GM19372 (cell line): ENCODE results near the gene SPATA31C1.
"Not testable (repeated sequence)": the region's sequence is repeated elsewhere in the genome, so short reads cannot be mapped to it uniquely, and the experiment has no call there.

Source experiments
- ATAC-seq: cut with Tn5 transposase; IDR thresholded peaks from one replicate; pipeline ENCODE4 v1.9.1; 2021; ENCODE audit warnings: mild to moderate bottlenecking, low read depth, moderate library complexity; ENCODE audit not compliant: unreplicated experiment

Gene SPATA31C1

DNA sequence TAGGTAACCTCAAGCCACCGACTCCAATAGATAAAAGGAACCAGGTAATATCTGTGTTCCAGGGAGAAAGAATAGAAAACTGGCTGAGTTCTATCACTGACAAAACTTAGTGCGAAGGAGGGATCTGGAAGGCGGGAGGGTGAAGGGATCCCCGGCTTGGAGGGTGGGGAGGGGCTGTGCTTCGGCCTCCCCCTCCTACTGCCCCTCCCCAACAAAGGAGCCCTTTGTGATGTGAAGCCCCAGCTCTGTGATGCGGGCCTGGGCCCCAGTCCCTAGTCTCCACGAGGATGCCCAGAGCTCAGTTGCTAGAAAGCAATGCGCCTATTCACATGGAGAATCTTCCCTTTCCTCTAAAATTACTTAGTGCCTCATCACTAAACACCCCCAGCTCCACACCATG lies at the start of gene SPATA31C1:
TSS of gene SPATA31C1 (plus strand) at position 301 of the 400 bp plus-strand sequence.
- ATAC-seq = not testable (repeated sequence)

DNA sequence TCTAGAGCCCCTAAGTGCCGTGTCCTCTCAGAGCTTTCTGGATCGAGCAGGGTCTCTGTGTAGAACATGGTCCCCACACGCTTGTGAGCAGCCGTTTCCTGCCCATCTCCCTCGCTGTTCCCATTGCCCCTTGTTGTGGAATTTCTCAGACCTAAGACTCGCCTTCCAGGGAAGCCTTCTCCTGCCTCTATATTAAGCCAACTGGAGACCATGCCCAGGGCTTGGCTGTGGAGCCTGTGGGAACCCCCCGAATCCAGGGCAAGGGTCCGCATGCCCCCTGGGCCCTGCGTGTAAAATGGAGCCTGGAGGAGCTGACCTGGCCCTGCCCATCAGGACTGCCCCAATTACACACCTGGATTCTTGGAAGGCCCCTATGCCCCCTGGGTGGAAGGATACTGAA lies 49.6 kb upstream of the SPATA31C1 start:
- ATAC-seq = no peak

DNA sequence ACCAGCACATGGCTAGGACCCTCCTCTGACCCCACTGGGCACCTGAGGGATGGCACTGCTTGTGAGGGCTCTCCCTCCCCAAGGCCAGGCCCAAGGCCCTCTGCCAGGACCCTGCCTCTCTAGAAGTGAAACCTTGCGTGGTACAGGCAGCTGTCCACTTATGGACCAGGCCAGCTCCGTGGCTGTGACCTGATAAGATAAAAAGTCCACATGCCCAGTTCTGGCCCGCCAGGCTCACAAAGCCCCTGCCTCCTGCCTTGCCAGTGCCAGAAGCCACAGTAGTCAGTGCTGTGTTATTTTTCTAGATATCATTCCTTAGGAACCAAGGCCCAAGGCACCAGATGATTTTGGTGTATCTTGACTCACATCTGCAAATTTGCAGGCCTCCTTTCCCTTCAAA lies 49.1 kb upstream of the SPATA31C1 start:
- no peak for ATAC-seq

DNA sequence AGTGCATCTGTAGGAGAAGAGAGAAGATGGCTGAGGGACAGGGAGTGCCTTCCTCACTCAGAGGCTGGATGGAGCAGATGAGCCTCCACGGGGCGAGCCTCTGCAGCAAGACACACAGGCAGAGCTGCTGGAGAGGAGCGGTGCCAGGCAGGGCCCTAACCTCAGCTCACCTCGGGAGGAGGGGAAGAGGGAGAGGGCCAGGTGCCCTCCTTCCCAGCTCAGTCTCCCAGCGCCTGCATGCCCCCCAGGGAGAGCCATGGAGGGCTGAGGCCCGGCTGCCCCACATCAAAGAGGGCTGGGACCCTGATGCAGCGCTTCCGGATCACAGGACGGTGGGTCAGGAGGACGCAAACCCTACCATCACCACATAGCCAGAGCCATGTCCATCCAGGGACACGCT lies 48.7 kb upstream of the SPATA31C1 start:
- ATAC-seq = no peak

DNA sequence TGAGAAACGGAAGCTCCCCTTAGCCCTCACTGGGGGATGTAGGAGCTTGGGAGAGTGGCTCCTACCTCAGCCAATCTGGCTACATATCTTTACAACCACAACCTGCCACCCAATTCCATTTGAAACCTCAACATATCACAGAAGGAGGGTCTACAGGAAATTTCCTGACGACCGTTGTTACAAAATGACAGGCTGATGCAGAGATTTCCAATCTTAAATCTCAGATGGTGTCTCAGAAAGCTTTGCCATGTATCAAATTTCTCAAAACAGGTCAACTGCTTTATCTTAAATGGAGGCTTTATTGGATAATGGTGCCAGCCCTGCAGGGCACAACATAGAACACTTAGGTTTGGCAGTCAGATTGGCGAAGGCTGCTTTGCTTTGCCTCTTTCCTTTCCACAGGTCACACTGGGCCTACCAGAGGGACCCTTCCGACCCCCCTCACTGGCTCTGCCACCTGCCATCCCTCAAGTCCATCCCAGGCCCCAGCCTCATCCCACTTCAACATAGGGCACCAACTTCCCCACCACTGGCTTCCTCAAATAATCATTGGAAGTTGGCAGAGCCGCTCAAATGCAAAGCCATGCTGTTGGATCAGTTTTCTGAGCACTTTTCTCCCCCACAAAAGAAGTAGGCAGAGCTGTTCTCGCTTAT lies 46.2 kb upstream of the SPATA31C1 start:
- no peak for ATAC-seq

DNA sequence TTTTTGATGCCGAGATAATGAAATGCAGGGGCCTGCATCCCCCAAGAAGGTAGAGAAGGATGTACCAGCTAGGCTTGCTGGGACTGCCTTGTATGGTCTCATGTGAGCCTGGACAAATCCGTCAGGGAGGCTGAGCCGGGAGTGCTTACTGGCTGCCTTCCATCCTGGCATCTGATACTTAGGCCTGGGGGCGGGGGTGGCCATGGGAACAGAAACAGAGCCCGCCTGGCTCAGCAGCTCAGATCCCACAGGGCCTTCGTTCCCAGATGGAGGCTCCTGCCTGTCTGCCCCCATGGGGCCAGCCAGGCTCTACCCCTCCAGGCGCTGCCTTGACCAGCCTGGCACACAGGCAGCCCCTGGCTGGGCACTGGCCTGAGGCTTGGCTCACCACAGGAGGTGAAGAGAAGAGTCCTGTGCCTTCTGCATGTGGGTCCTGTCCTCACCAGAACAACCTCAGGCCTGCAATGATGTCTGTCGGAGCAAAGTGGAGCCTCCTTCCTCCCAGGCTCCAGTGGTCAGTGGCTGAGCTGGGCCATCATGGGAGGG lies 45.6 kb upstream of the SPATA31C1 start:
- no peak for ATAC-seq

DNA sequence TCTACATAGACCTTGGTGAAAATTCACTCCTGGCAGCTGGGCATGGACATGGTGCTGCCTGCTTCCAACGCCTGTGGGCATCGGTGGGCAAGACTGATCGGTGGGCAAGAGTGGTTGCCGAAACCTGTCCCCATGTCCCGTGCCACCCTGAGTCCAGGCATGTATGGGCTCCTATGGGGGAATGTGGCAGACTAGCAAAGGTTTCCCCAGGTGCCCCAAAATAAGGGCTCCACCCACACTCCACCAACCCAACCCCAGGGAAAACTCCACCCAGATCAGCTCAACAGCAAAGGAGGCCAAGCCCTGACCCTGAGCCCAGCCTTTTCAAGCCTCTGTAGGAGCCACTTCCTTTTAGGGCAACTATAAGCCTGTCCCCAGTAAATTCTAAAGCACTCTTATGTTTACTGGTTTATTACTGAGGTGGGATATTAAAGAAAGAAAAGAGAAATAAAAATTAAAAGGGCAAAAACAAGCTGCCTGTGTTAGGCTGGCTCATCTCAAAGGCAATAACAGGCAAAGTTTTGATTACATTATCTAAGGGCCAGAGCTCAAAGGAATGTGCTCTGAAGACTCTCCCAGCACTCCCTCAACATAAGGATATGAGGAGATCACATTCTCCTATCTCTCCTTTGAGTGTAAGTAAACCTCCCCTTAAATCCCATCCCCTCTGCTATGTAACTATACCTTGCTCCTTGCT lies 44.0 kb upstream of the SPATA31C1 start:
- no peak for ATAC-seq

DNA sequence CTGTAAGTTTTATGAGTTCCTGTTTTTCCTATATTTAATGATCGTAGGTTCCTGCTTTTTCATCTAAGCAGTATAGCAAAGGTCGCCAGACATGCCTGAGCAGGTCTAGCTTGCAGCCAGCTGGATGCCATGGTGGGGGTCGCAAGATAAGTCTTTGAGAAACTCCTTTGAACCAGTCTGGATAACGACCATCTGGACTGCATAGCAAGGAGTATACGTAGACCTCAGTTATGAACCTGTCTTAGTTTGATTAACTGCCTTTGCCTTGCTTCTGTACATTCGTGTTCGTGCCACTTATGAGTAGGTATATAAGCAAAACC lies 43.5 kb upstream of the SPATA31C1 start:
- ATAC-seq = no peak

DNA sequence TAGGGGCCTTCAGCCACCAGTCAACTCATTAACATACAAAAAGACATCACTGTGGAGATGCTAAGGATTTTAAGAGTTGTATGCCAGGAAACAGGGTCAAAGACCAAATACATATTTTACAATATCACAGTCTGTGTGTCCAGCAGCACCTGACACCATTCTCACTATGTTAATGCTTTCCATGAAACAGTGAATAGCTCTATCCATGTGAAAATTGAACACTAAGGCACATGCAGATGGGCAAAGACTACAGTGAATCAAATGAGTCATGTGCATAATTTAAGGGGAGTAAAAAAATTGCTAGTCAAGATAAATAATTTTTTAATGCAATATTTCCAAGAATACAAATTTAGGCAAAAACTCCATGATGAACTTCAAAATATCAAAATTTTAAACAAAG lies 42.7 kb upstream of the SPATA31C1 start:
- no peak for ATAC-seq

DNA sequence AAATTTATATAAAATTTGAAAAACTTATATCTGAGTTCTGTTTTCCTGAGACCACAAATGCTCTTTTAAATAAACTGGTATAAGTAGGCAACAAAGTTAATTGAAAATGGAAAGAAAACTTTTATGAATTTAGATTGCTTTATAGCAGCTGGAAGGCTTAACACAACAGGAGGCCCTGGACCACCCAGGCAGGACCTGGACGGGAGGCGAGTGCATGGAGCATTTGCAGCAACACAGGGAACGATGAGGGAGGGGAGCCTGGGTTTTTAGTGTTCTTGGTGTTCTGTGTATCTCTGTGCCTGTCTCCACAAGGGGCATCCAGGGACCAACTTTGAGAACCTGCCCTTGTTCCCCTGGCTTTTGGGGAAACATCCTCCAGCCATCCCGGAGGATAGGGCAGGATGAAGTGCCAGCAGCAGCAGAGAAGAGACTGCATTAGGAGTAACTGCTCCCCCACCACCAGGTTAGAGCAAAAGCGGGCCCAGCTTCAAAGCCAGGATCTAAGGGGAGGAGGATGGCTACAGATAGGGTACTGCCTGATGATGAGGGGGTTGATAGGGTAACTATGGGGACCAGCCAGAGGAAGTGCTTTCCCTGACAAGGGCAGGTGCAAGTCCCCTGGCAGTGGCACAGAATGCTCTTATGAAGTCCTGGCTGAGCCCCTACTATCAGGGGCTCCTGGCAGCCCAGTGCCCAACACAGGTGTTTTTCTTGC lies 41.8 kb upstream of the SPATA31C1 start:
- no peak for ATAC-seq

DNA sequence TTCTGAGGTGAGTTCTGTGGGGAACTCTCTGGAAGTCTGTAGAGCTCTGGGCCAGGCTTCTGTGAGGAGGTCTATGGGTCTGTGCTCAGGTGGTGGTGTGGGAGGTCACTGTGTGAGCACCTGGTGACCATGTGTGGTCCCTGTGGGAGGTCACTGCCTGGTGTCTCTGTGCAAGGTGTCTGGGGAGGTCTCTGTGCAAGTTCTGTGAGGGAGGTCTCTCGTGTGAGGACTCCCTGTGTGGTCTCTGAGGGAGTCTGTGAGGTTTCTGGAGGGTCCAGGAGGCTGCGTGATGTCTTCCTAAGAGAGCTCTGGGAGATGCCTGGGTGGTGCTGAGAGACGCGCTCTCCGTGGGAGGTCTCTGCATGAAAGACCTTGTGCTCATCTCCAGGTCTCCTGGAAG lies 41.1 kb upstream of the SPATA31C1 start:
- ATAC-seq = no peak

DNA sequence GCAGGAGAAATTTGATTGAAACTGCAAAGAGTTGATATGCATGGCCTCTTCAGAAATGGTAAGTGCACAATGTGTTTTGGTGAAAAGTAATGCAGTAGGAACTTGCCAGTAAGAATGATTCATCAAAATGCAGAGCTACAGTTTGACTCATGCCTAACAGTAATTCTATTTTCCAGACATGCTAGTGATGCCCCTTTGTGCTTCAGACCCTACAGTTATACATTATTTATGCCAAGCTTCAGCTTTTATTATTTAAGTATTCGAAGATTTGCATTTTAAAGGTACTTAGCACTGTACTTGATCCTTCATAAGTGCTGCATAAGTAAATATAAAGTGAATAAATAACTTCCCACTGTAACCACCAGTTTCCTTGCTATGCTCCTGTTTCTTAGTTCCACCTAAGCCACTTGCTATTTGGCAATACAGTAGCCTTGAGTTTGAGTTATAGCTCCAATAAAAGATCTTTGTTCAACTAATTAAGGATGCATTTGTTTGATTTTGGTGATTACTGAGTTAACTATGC lies 38.7 kb upstream of the SPATA31C1 start:
- no peak for ATAC-seq

DNA sequence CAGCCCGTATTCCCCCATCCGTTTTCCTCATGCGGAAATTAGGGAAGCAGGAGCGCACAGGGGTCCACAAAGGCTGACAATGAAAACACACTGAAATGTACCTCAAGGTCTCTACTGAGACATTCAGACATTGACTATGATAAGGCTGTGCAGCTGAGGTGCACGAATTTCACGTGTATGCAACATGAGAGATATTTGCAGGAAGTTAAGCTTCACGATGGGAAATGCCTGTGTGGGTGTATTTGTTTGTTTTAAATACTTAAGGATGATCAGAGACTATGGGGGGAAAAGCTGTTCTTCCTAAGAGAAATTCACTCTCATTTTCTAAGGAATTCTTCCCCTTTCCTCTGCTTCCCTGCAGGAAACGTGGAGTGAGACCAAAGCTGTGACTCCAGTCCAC lies 37.6 kb upstream of the SPATA31C1 start:
- no peak for ATAC-seq

DNA sequence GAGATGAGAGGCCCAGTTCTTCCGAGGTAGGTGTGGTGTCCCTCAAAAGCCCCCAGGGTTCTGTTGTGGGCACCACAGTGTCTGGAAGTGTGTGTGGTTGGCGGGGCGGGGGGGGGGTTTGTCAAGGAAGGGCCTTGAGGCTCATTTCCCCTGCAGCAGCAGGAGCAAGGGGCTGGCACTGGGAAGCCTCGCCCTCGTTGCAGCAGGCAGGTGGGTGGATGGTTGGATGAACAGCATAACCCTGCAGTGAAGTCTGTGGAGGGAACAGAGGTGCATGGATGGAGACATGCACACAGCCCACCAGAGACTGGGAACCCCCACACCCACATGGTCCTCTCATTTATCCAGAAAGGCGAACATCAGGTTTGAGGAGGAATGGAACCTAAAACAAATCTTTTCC lies 37.1 kb upstream of the SPATA31C1 start:
- no peak for ATAC-seq

DNA sequence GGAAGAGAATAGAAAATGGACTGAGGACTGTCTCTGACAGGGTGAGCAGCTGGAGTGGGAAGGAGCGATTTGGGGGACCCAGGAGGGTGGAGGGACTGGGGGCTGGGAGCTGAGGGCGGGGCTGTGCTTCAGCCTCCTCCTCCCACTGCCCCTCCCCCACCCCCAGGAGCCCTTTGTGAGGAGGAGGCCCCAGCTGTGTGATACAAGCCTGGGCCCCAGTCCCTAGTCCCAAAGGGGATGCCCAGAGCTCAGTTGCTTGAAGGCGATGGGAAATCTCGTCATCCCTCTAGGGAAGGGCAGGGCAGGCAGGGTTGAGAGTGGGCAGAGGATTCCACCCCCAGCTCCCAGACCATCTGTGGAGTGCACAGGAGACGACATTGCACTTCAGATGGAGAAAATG lies 35.1 kb upstream of the SPATA31C1 start, which contains the start of gene SPATA31E1:
TSS of gene SPATA31E1 (plus strand) at position 251 of the 400 bp plus-strand sequence. CDS start at position 266, 15 bp downstream.
- no peak for ATAC-seq

DNA sequence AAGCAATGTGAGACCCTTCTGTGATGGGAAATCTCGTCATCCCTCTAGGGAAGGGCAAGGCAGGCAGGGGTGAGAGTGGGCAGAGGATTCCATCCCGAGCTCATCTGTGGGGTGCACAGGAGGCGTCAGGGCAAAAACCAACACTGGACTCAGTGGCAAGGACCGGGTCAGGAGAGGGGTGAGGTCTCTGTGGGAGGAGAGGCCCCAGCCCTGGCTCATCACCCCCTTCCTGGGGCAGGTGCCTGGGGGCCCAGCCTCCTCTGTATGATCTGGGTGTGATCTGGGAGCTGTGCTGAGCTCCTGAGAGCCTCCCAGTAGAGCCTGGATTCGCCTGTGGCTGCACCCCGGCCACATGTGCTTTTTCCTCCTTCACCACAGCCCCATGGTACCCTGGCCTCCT lies 34.5 kb upstream of the SPATA31C1 start:
- ATAC-seq = no peak

DNA sequence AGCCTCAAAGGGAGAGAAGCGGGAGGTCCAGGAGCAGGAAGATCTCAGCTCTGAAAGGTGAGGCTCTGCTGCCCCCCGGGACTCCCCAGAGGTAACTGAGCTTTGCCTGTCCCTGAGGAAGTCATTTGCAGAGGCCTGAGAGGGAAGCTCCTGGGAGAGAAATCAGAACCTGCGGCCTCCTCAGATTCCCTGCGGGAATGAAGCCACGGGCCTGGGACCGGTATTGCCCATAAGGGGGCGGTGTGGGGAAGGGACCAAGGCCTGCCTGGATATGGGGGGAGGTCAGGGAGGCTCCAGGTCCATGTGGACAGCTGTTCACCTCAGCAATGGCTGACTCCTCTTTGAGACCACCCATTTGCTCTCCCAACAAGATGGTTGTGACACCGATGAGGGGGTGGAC lies 33.8 kb upstream of the SPATA31C1 start:
- no peak for ATAC-seq

DNA sequence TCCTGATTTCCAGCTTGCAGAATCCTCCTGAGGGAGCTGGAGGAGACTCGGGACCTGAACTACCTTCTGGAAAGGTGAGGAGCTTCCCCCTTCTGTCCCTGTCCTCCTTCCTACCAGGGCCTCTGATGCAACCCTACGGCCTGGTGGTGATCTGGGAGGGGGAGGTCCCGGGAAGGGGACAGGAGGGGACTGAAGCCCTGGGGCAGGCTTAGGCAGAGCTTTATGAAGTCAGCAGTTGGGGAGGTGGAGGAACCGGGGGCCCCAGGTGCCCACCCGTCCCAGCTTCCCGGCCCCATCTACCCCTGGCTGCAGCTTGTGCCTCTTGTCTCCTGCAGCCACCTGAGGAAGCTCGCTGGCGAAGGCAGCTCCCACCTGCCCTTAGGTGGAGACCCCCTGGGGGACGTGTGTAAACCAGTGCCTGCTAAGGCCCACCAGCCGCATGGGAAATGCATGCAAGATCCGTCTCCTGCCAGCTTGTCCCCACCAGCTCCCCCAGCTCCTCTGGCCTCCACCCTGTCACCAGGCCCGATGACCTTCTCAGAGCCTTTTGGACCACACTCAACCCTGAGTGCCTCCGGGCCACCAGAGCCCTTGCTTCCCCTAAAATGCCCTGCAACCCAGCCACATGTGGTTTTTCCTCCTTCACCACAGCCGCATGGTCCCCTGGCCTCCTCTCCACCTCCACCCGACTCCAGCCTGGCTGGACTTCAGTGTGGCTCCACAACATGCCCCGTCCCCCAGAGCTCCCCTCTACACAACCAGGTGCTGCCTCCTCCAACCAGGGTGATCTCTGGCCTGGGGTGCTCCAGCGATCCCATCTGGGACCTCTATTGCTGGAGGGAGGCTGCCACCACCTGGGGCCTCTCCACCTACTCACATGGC lies 32.9 kb upstream of the SPATA31C1 start:
- no peak for ATAC-seq

DNA sequence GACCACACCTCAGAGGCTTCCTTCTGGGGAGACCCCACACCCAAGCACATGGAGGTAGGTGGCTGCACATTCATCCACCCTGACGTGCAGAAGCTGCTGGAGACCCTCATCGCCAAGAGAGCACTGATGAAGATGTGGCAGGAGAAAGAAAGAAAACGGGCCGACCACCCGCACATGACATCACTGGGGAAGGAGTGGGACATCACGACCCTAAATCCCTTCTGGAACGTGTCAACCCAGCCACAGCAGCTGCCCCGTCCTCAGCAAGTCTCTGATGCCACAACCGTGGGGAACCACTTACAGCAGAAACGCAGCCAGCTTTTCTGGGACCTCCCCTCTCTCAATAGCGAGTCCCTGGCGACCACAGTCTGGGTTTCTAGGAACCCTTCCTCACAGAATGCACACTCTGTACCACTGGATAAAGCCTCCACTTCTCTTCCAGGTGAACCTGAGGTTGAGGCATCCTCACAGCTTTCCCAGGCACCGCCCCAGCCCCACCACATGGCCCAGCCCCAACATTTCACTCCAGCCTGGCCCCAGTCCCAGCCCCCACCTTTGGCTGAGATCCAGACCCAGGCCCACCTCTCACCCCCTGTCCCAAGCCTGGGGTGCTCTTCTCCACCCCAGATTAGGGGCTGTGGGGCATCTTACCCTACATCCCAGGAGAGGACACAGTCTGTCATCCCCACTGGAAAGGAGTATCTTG lies 32.1 kb upstream of the SPATA31C1 start:
- ATAC-seq = no peak
